Trophoblast cell (in vitro differentiated cells and primary cell): Measurements from ENCODE around the gene CLEC4D.

Experiments
- DNase-seq, 2 donors: peaks; one replicate each; pipeline ENCODE4 v3.0.0-alpha.2; 2016
- H2AFZ ChIP-seq: 2 replicates; pipeline ENCODE4 v1.6.1; 2013; ENCODE audit warnings: low read length, moderate library complexity, mild to moderate bottlenecking; ENCODE audit not compliant: insufficient read depth, poor library complexity
- H2AK5ac ChIP-seq: 2 replicates; pipeline ENCODE4 v1.6.1; 2013; ENCODE audit warnings: mild to moderate bottlenecking, low read length
- H2BK120ac ChIP-seq: 2 replicates; pipeline ENCODE4 v1.6.1; 2013; ENCODE audit warnings: low read length, mild to moderate bottlenecking, moderate library complexity; ENCODE audit not compliant: insufficient read depth, poor library complexity
- H2BK12ac ChIP-seq: 2 replicates; pipeline ENCODE4 v1.6.1; 2013; ENCODE audit warnings: mild to moderate bottlenecking, low read length, moderate library complexity
- H2BK5ac ChIP-seq: 2 replicates; pipeline ENCODE4 v1.6.1; 2013; ENCODE audit warnings: low read length, low read depth, moderate library complexity, mild to moderate bottlenecking; ENCODE audit not compliant: poor library complexity
- H3K14ac ChIP-seq: 2 replicates; pipeline ENCODE4 v1.6.1; 2013; ENCODE audit warnings: mild to moderate bottlenecking, low read length
- H3K18ac ChIP-seq: 2 replicates; pipeline ENCODE4 v1.6.1; 2013; ENCODE audit warnings: mild to moderate bottlenecking, low read length
- H3K23ac ChIP-seq: 2 replicates; pipeline ENCODE4 v1.6.1; 2013; ENCODE audit warnings: low read length
- H3K27ac ChIP-seq: 2 replicates; pipeline ENCODE4 v1.5.1; 2013; ENCODE audit warnings: low read depth, mild to moderate bottlenecking, inconsistent platforms, low read length, moderate library complexity
- H3K27me3 ChIP-seq: 2 replicates; pipeline ENCODE4 v1.6.1; 2013; ENCODE audit warnings: inconsistent platforms, mild to moderate bottlenecking, low read length, moderate library complexity; ENCODE audit not compliant: insufficient read depth
- H3K36me3 ChIP-seq, 2 experiments: 1 replicate in 1 of 2; 2 replicates in 1 of 2; pipeline ENCODE4 v1.6.1; 2013; ENCODE audit warnings: low read length in 2 of 2, mild to moderate bottlenecking in 2 of 2, moderate library complexity in 1 of 2; ENCODE audit not compliant: insufficient read depth in 2 of 2, control insufficient read depth in 1 of 2
- H3K4ac ChIP-seq: 2 replicates; pipeline ENCODE4 v1.6.1; 2013; ENCODE audit warnings: low read depth, mild to moderate bottlenecking, low read length, moderate library complexity
- H3K4me1 ChIP-seq, 2 experiments: 1 replicate in 1 of 2; 2 replicates in 1 of 2; pipeline ENCODE4 v1.6.1; 2013; ENCODE audit warnings: low read length in 2 of 2, mild to moderate bottlenecking in 2 of 2, moderate library complexity in 1 of 2; ENCODE audit not compliant: insufficient read depth in 2 of 2, control insufficient read depth in 1 of 2
- H3K4me2 ChIP-seq: 2 replicates; pipeline ENCODE4 v1.6.1; 2013; ENCODE audit warnings: inconsistent platforms, mild to moderate bottlenecking, low read length, moderate library complexity
- H3K4me3 ChIP-seq: 2 replicates; pipeline ENCODE4 v1.5.1; 2013; ENCODE audit warnings: mild to moderate bottlenecking, low read depth, low read length, inconsistent platforms
- H3K79me1 ChIP-seq: one replicate; pipeline ENCODE4 v1.6.1; 2013; ENCODE audit warnings: low read length
- H3K79me2 ChIP-seq: 2 replicates; pipeline ENCODE4 v1.6.1; 2013; ENCODE audit warnings: low read length, mild to moderate bottlenecking; ENCODE audit not compliant: control insufficient read depth, insufficient read depth, poor library complexity
- H3K9ac ChIP-seq: 2 replicates; pipeline ENCODE4 v1.6.1; 2013; ENCODE audit warnings: mild to moderate bottlenecking, low read length
- H3K9me3 ChIP-seq: 2 replicates; pipeline ENCODE4 v1.6.1; 2013; ENCODE audit warnings: low read depth, mild to moderate bottlenecking, control low read depth, inconsistent platforms, low read length; ENCODE audit not compliant: insufficient read depth
- H4K12ac ChIP-seq: 2 replicates; pipeline ENCODE4 v1.6.1; 2013; ENCODE audit warnings: low read depth, mild to moderate bottlenecking, low read length, moderate library complexity
- H4K8ac ChIP-seq: 2 replicates; pipeline ENCODE4 v1.6.1; 2013; ENCODE audit warnings: low read depth, mild to moderate bottlenecking, low read length, moderate library complexity
- H4K91ac ChIP-seq: one replicate; pipeline ENCODE4 v1.6.1; 2013; ENCODE audit warnings: low read depth, mild to moderate bottlenecking, low read length, moderate library complexity
- WGBS: extraction: QIAGEN DNeasy Blood & Tissue Kit; methylation state at CpG from one replicate; pipeline ENCODE4 v1.1.7; 2013; ENCODE audit warnings: missing lambda C conversion rate; ENCODE audit not compliant: insufficient read length, insufficient coverage; ENCODE audit errors: extremely low coverage; 5-methylcytosine and 5-hydroxymethylcytosine counted together

The CLEC4D gene

DNA sequence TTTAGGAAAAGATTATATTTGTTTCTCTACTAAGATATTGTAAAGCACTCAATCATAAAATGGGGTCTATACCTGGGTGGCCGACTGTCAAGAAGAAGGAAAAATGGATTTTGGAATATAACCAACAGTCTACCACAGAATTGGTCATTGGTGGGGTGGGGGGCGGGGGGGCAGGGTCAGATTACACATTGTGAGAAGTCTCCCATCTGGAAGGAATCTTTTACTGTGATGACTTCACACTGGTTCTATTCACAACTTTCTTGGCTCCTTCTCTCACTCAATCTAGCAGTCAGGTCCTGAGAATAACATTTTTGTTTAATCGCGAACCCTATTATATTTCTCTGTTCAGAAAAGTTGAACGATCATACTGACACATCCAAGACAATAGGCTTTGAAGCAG lies 36.1 kb downstream of the CLEC4D start:
- Histone ChIP-seq H3K27me3 (no peaks in the 10 kb centered on the region), H3K9ac (no peak overlapping the region), H3K4me3 (no peak overlapping the region), H3K9me3 (no peaks in the 10 kb centered on the region), H4K8ac (no peak overlapping the region), H3K4me2 (no peak overlapping the region), H3K27ac (no peak overlapping the region), H2BK12ac (no peak overlapping the region), H3K4ac (no peak overlapping the region), H2BK5ac (no peak overlapping the region), H3K23ac (no peak overlapping the region), H3K36me3 (no peaks in the 10 kb centered on the region), H3K14ac (no peak overlapping the region), H3K79me2 (no peaks in the 10 kb centered on the region), H4K91ac (no peak overlapping the region), H2AFZ (no peak overlapping the region), H3K79me1 (no peaks in the 10 kb centered on the region), H3K4me1 (no peaks in the 10 kb centered on the region), H2BK120ac (no peak overlapping the region), H3K18ac (no peak overlapping the region), H4K12ac (no peak overlapping the region), H2AK5ac (no peak overlapping the region)
- DNase-seq, result no peak
- no CpG with 5 or more reads among the region's 5 CpGs for WGBS

- no peak overlapping the region for H2BK5ac ChIP-seq
- no peaks in the 10 kb centered on the region for H3K79me1 ChIP-seq
- no peaks in the 10 kb centered on the region for H3K79me2 ChIP-seq
- H2BK120ac ChIP-seq, result no peak overlapping the region
- no peak overlapping the region for H3K4ac ChIP-seq
- H3K4me3 ChIP-seq, result no peak overlapping the region
- no peak overlapping the region for H3K14ac ChIP-seq
- H4K12ac ChIP-seq, result no peak overlapping the region
- H3K27ac ChIP-seq, result no peak overlapping the region
- no peaks in the 10 kb centered on the region for H3K9me3 ChIP-seq
- no peak for DNase-seq
- no peaks in the 10 kb centered on the region for H3K36me3 ChIP-seq
- H3K23ac ChIP-seq, result no peak overlapping the region
- H2BK12ac ChIP-seq, result no peak overlapping the region
- no peak overlapping the region for H3K4me2 ChIP-seq
- H3K4me1 ChIP-seq, result no peaks in the 10 kb centered on the region
- no peak overlapping the region for H2AK5ac ChIP-seq
- H4K91ac ChIP-seq, result no peak overlapping the region
- no CpG with 5 or more reads among the region's 6 CpGs for WGBS
- H3K9ac ChIP-seq, result no peak overlapping the region
- H3K27me3 ChIP-seq, result no peaks in the 10 kb centered on the region
- H3K18ac ChIP-seq, result no peak overlapping the region
- no peak overlapping the region for H2AFZ ChIP-seq
- H4K8ac ChIP-seq, result no peak overlapping the region
Measured at GRCh38 chr12:8553088-8553627, 39.9 kb downstream of the CLEC4D start.

GRCh38 chr12:8554451-8555195 lies 41.3 kb downstream of the CLEC4D start:
- Histone ChIP-seq H4K12ac (no peak overlapping the region), H4K8ac (no peak overlapping the region)

DNA sequence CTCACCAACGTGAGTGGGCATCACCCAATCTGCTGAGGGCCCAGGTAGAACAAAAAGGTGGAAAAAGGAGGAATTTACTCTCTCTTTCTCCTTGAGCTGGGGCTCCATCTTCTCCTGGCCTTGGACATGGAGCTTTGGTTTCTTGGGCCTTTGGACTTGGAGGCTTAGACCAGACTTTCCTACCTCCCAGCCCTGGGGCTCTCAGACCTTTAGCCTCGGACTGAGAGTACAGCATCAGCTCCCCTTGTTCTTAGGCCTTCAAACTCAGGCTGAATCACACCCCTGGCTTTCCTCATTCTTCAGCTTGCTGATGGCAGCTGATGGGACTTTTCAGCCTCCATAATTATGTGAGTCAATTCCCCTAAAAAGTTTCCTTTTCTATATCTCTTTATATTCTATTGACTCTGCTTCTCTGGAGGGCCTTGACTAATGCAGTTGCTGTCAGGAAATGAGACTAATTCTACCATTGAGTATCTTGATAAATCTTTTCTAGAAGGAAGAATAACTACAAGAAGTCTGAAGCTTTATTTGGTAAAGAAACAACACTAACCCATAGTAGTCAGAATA lies 43.3 kb downstream of the CLEC4D start:
- Histone ChIP-seq H3K23ac (no peak overlapping the region), H3K79me2 (no peaks in the 10 kb centered on the region)
- WGBS, result no CpG with 5 or more reads among the region's 2 CpGs

More at GRCh38 chr12:8554451-8555195, 41.3 kb downstream of the CLEC4D start:
- Histone ChIP-seq H3K14ac (no peak overlapping the region), H2AFZ (no peak overlapping the region), H3K79me2 (no peaks in the 10 kb centered on the region), H2BK120ac (no peak overlapping the region), H3K36me3 (no peaks in the 10 kb centered on the region), H2AK5ac (no peak overlapping the region), H3K9ac (no peak overlapping the region), H3K9me3 (no peaks in the 10 kb centered on the region), H3K23ac (no peak overlapping the region), H3K4ac (no peak overlapping the region), H3K79me1 (no peaks in the 10 kb centered on the region), H3K4me3 (no peak overlapping the region), H3K27me3 (no peaks in the 10 kb centered on the region), H3K4me1 (no peaks in the 10 kb centered on the region), H3K27ac (no peak overlapping the region), H2BK12ac (no peak overlapping the region), H3K18ac (no peak overlapping the region), H4K91ac (no peak overlapping the region), H2BK5ac (no peak overlapping the region), H3K4me2 (no peak overlapping the region)
- WGBS, result no CpG with 5 or more reads among the region's 5 CpGs
- peak in 1 of 2 donors; percentile 23 for DNase-seq

More for the DNA sequence above, 43.3 kb downstream of the CLEC4D start:
- no peak overlapping the region for H4K91ac ChIP-seq
- H2BK12ac ChIP-seq, result no peak overlapping the region
- no peak overlapping the region for H3K14ac ChIP-seq
- DNase-seq, result no peak
- no peak overlapping the region for H4K8ac ChIP-seq
- no peak overlapping the region for H3K4me2 ChIP-seq
- no peak overlapping the region for H3K4ac ChIP-seq
- no peaks in the 10 kb centered on the region for H3K9me3 ChIP-seq
- no peak overlapping the region for H3K9ac ChIP-seq
- no peak overlapping the region for H3K4me3 ChIP-seq
- H2BK120ac ChIP-seq, result no peak overlapping the region
- no peaks in the 10 kb centered on the region for H3K79me1 ChIP-seq
- H2AFZ ChIP-seq, result no peak overlapping the region
- no peaks in the 10 kb centered on the region for H3K4me1 ChIP-seq
- H3K18ac ChIP-seq, result no peak overlapping the region
- no peak overlapping the region for H3K27ac ChIP-seq
- no peaks in the 10 kb centered on the region for H3K36me3 ChIP-seq
- H2AK5ac ChIP-seq, result no peak overlapping the region
- H2BK5ac ChIP-seq, result no peak overlapping the region
- no peak overlapping the region for H4K12ac ChIP-seq
- H3K27me3 ChIP-seq, result no peaks in the 10 kb centered on the region
